ENCODE measurements around the gene BCL11B. TPM values are rescaled to one million over a fixed set of nuclear protein-coding genes. Genes with fewer than 3 reads are reported as not detected.

The BCL11B gene
- total and polyA plus RNA-seq, 10 of the 15 experiments (the other 5 are each of a cell fraction or from before 2014, with no cell fraction given) = 0.38 to 5.5 (median 1.3) TPM

GRCh38 chr14:99245564-99246511 lies 26.2 kb downstream of the BCL11B start:
- intact Hi-C loops (cut with micrococcal nuclease; ENCODE audit: unreplicated experiment) (no loop called here), in situ Hi-C loops (cut with MboI) (no loop called here)

DNA sequence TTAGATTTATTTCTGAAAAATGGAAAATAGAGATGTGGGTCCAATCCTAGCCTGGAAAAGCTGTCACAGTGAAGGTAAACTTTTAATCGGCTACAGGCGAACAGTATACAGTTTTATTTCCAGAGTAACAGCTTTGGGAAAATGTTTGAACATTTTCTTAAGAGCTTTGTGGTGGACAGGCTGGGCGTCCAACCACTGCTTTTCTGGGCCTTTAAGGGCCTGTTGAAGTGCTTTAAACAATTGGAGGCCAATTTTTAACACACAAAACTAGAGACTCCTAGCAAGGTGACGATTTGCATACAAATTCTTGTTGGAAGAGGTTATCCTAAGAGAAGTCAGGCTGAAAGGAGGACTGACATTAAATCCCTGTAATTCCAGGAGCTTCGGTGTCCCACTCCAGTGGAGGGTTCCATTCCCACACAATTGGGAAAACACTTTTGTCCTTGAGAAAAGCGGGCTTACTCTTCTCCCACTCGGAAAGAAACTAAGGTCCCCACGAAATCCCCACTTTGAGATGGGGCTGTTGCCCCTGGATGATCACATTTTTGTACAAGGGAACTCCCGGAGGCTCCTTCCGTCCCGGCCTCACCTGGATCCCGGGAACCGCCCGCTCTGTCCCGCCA lies 26.9 kb downstream of the BCL11B start:
- Histone ChIP-seq H3K27ac (ENCODE audit: control insufficient read depth, insufficient read depth) (no peak overlapping the region), H3K4me1 (ENCODE audit: control insufficient read depth, insufficient read depth, low read length) (no peaks in the 10 kb centered on the region), H3K4me2 (ENCODE audit: control insufficient read depth, insufficient read depth) (no peak overlapping the region), H3K36me3 (ENCODE audit: control insufficient read depth in 2 of 2, insufficient read depth in 2 of 2, low read length in 1 of 2) (no peaks in the 10 kb centered on the region), H3K9me3 (replicated peaks; ENCODE audit: control insufficient read depth, insufficient read depth, low read length) (no peaks in the 10 kb centered on the region), H3K27me3 (replicated peaks in 1 of 2; ENCODE audit: control insufficient read depth in 2 of 2, insufficient read depth in 2 of 2, low read length in 1 of 2) (peaks cover 0 to 5% of the 10 kb centered on the region in 2 experiments; a peak in 3 of 4 replicates), H3K79me2 (ENCODE audit: control insufficient read depth, insufficient read depth, low read length) (no peaks in the 10 kb centered on the region), H4K20me1 (ENCODE audit: control insufficient read depth, insufficient read depth) (no peaks in the 10 kb centered on the region), H3K9ac (ENCODE audit: control insufficient read depth, insufficient read depth, low read length) (no peak overlapping the region), H2AFZ (ENCODE audit: control insufficient read depth, low read depth, low read length) (no peak overlapping the region), H3K4me3 (no peak overlapping the region)
- RAD21 ChIA-PET (ENCODE audit: unreplicated experiment) = interaction anchor here (1.0 kb wide), 1 partner anchor 23 kb away, joined by 3 read pairs; no protein-coding TSS in a partner anchor
- DNase-seq (ENCODE audit: low read depth, low spot score) = no peak
- CTCF ChIA-PET = interaction anchor here (1.3 to 1.7 kb wide), 2 partner anchors 15 to 18 kb away, joined by 3 to 4 read pairs; no protein-coding TSS in a partner anchor
- in situ Hi-C loops (cut with MboI) = no loop called here
- no peak for FAIRE-seq
- ATAC-seq = no peak
- SMC1A ChIA-PET (ENCODE audit: uncharacterized antibody, unreplicated experiment) = interaction anchor here (0.6 to 1.5 kb wide), 2 partner anchors 13 to 22 kb away, joined by 3 to 6 read pairs; no protein-coding TSS in a partner anchor
- no TSS peak for BruUV-seq (replicated peaks)
- intact Hi-C loops (cut with micrococcal nuclease; ENCODE audit: unreplicated experiment) = no loop called here
- 15% methylated on average over 15 of the region's 15 CpGs for WGBS (ENCODE audit: insufficient coverage, insufficient replicate concordance, low lambda C conversion rate, missing lambda C conversion rate)
- POLR2A ChIA-PET = interaction anchor here (1.0 kb wide), 1 partner anchor 17 kb away, joined by 3 read pairs; no protein-coding TSS in a partner anchor
- TF ChIP-seq, protein P1, sequence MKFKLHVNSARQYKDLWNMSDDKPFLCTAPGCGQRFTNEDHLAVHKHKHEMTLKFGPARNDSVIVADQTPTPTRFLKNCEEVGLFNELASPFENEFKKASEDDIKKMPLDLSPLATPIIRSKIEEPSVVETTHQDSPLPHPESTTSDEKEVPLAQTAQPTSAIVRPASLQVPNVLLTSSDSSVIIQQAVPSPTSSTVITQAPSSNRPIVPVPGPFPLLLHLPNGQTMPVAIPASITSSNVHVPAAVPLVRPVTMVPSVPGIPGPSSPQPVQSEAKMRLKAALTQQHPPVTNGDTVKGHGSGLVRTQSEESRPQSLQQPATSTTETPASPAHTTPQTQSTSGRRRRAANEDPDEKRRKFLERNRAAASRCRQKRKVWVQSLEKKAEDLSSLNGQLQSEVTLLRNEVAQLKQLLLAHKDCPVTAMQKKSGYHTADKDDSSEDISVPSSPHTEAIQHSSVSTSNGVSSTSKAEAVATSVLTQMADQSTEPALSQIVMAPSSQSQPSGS (IDR thresholded peaks at IDR 0.05; ENCODE audit: low read length) = no peak
- TF ChIP-seq POU2F2 (IDR thresholded peaks at IDR 0.05; ENCODE audit: borderline replicate concordance, low read depth, low read length) (no peak), MEF2A (IDR thresholded peaks at IDR 0.05; ENCODE audit: insufficient read depth, low read depth, low read length) (no peak), DPF2 (IDR thresholded peaks at IDR 0.05) (no peak), EED (IDR thresholded peaks at IDR 0.05; ENCODE audit: low read depth) (no peak), HSF1 (IDR thresholded peaks at IDR 0.05; ENCODE audit: low read depth, low read length) (no peak)
- TF ChIP-seq, protein P2, sequence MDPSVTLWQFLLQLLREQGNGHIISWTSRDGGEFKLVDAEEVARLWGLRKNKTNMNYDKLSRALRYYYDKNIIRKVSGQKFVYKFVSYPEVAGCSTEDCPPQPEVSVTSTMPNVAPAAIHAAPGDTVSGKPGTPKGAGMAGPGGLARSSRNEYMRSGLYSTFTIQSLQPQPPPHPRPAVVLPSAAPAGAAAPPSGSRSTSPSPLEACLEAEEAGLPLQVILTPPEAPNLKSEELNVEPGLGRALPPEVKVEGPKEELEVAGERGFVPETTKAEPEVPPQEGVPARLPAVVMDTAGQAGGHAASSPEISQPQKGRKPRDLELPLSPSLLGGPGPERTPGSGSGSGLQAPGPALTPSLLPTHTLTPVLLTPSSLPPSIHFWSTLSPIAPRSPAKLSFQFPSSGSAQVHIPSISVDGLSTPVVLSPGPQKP (IDR thresholded peaks at IDR 0.05; ENCODE audit: low read depth, low read length) = no peak

More at GRCh38 chr14:99245564-99246511, 26.2 kb downstream of the BCL11B start:
- no peak overlapping the region for H3K27ac ChIP-seq (ENCODE audit: control insufficient read depth, insufficient read depth)
- FAIRE-seq = no peak
- CTCF ChIA-PET = interaction anchor here (1.1 to 1.7 kb wide), 2 partner anchors 15 kb away, joined by 3 to 4 read pairs; no protein-coding TSS in a partner anchor
- no peaks in the 10 kb centered on the region for H3K4me1 ChIP-seq (ENCODE audit: control insufficient read depth, insufficient read depth, low read length)
- H3K4me2 ChIP-seq (ENCODE audit: control insufficient read depth, insufficient read depth) = no peak overlapping the region
- no peaks in the 10 kb centered on the region for H3K79me2 ChIP-seq (ENCODE audit: control insufficient read depth, insufficient read depth, low read length)
- H3K9me3 ChIP-seq (replicated peaks; ENCODE audit: control insufficient read depth, insufficient read depth, low read length) = no peaks in the 10 kb centered on the region
- H3K9ac ChIP-seq (ENCODE audit: control insufficient read depth, insufficient read depth, low read length) = no peak overlapping the region
- no peak for DNase-seq (ENCODE audit: low read depth, low spot score)
- no TSS peak for BruUV-seq (replicated peaks)
- H2AFZ ChIP-seq (ENCODE audit: control insufficient read depth, low read depth, low read length) = no peak overlapping the region
- no peak overlapping the region for H3K4me3 ChIP-seq
- H3K27me3 ChIP-seq (replicated peaks in 1 of 2; ENCODE audit: control insufficient read depth in 2 of 2, insufficient read depth in 2 of 2, low read length in 1 of 2) = peaks cover 0 to 5% of the 10 kb centered on the region in 2 experiments; a peak in 3 of 4 replicates
- H3K36me3 ChIP-seq (ENCODE audit: control insufficient read depth in 2 of 2, insufficient read depth in 2 of 2, low read length in 1 of 2) = no peaks in the 10 kb centered on the region
- POLR2A ChIA-PET = interaction anchor here (0.6 to 1.0 kb wide), 3 partner anchors 16 to 1045 kb away, joined by 3 to 6 read pairs (median 4); no protein-coding TSS in a partner anchor
- TF ChIP-seq ZNF274 (IDR thresholded peaks at IDR 0.05; ENCODE audit: insufficient read depth, insufficient read length) = no peak
- TF ChIP-seq IKZF1 (conservative IDR thresholded peaks at IDR 0.05) = no peak
- TF ChIP-seq NBN (IDR thresholded peaks at IDR 0.05) = no peak
- TF ChIP-seq IRF4 (IDR thresholded peaks at IDR 0.05; ENCODE audit: low read depth, low read length) = no peak
- no peak for TF ChIP-seq SPI1 (IDR thresholded peaks at IDR 0.05; ENCODE audit: borderline replicate concordance, insufficient read depth, low read depth, low read length)
- no peak for TF ChIP-seq WRNIP1 (IDR thresholded peaks at IDR 0.05; ENCODE audit: borderline replicate concordance, low read depth, low read length)
- ATAC-seq = no peak
- SMC1A ChIA-PET (ENCODE audit: uncharacterized antibody, unreplicated experiment) = no interaction called here
- RAD21 ChIA-PET (ENCODE audit: unreplicated experiment) = interaction anchor here (0.6 kb wide), 1 partner anchor 1495 kb away, joined by 3 read pairs; no protein-coding TSS in a partner anchor
- no peaks in the 10 kb centered on the region for H4K20me1 ChIP-seq (ENCODE audit: control insufficient read depth, insufficient read depth)
- WGBS (ENCODE audit: insufficient coverage, insufficient replicate concordance, low lambda C conversion rate, missing lambda C conversion rate) = 16% methylated on average over 75 of the region's 83 CpGs
